Stimulated activated memory B cell treated with anti-CD40 and anti-IgM and Interleukin-4, amounts not matched to agents 10 μg/mL and 1 μg/mL and 100 μg/mL, for 72 hours (primary cell): Measurements from ENCODE around the gene RPLP1.

Source experiments
- ATAC-seq: fragments of 150-1000 bp; cut with Tn5 transposase; 2 replicates; pipeline ENCODE4 v1.10.0; 2021
- H3K27ac Mint-ChIP-seq: one replicate; pipeline ENCODE4 v1.8.0; 2022; ENCODE audit warnings: mild to moderate bottlenecking, mixed read lengths
- H3K27me3 Mint-ChIP-seq: one replicate; pipeline ENCODE4 v1.8.0; 2022; ENCODE audit warnings: mixed read lengths
- H3K36me3 Mint-ChIP-seq: one replicate; pipeline ENCODE4 v1.8.0; 2022; ENCODE audit warnings: mixed read lengths
- H3K4me1 Mint-ChIP-seq: one replicate; pipeline ENCODE4 v1.8.0; 2022; ENCODE audit warnings: mixed read lengths
- H3K4me3 Mint-ChIP-seq: one replicate; pipeline ENCODE4 v1.8.0; 2022; ENCODE audit warnings: mild to moderate bottlenecking, moderate library complexity, mixed read lengths
- H3K9me3 Mint-ChIP-seq: one replicate; pipeline ENCODE4 v1.8.0; 2022; ENCODE audit warnings: mixed read lengths

The RPLP1 gene

DNA sequence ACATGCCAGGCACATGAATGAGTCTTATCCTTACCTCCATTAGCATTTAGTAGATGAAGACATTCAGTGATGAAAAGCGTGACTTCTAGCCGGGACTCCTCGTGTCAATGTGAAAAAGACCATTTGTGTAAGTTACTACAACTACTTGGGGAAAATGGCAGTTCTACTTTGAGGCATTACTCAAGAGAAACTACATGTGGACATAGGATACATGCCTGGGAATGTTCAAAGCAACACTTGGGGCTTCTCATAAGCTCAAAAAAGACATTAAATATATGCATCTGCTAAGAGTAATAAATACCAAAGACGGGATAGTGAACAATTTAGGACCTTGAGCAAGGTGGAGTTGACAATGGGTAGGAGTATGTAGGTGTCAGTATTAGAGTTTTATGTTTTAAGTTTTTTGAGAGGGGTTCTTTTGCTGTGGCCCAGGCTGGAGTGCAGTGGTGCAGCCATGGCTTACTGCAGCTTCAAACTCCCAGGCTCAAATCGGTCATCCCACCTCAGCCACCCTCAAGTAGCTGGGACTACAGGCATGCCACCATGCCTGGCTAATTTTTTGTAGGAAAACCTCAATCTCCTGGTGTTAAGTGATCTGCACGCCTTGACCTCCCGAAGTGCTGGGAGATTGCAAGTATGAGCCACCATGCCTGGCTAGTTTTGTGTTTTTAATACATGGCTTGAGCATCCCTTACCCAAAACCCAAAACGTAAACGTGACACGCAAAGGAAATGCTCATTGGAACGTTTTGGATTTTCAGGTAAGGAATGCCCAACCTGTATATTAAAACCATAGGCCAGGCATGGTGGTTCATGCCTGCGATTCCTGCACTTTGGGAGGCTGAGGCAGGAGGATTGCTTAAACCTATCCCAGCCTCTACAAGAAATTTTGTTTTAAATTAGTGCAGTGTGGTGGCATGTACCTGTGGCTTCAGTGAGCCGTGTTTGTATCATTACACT lies 3.9 kb downstream of the RPLP1 start:
- no peaks in the 10 kb centered on the region for H3K9me3 Mint-ChIP-seq
- H3K27me3 Mint-ChIP-seq = no peaks in the 10 kb centered on the region
- H3K36me3 Mint-ChIP-seq = peaks cover 37% of the 10 kb centered on the region
- no peak for ATAC-seq
- H3K4me3 Mint-ChIP-seq = no peak overlapping the region
- H3K4me1 Mint-ChIP-seq = peaks cover 45% of the 10 kb centered on the region
- no peak overlapping the region for H3K27ac Mint-ChIP-seq

DNA sequence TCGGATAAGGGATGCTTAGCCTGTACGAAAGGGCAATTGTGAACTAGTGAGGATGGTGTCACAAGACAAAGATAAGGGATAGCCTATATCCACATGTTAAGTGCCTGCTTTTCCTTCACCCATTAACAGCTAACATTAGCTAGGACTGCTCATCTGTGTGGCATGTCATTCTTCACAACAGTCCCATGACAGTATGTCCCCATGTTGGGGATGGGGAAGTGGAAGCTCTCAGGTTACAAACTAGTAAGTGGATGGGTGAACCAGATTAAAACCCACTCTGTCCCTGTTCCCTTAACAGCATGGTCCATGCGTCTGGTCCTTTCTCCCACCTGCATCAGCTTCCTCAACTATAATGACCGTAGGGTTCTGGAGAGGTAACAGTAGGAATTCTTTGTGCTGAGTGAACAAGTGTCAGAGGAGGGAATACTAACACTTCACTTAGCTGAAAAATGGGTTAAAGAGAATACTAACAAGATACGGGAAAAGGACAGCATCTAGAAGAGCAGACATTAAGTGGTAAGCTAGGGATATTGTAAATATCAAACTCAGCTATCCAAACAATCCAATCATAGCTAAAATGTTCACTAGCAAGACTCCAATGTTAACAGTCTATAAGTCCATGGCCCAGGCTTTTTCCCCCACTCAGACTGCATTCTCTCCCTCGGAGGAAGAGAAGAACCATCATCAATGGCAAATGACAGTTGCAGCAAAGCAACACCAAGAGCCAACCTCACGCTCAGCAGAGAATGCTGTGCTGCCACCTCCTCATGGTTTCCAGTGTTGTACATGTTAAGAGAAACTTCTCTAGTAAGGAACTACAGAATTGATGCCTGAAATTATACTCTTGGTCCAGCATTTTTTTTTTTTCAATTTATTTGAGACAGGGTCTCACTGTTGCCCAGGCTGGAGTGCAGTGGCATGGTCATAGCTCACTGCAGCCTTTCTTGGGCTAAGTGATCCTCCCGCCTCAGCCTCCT lies 5.0 kb downstream of the RPLP1 start:
- Mint-ChIP-seq H3K9me3 (no peaks in the 10 kb centered on the region), H3K4me3 (no peak overlapping the region), H3K4me1 (peaks cover 42% of the 10 kb centered on the region), H3K27ac (peak overlapping the region; percentile 5), H3K36me3 (peaks cover 37% of the 10 kb centered on the region), H3K27me3 (no peaks in the 10 kb centered on the region)
- ATAC-seq = no peak

DNA sequence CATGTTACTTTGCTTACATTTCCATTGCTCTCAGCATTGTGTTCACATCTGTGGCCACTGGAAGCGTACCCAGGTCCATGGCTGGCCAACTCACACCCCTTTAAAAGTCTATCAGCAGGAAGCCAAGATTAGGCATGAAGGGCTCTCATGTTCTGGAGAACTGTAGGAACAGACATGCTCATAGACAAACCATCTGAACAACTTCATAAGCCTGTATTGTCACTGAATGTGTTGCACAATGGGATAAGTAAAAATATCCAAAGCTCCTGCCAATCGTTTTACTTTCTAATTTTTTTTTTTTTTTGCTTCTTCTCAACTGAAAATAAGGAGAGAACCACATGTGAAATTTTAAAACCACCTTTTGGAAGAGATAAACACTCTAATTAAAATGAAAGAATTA lies 6.4 kb downstream of the RPLP1 start:
- Mint-ChIP-seq H3K4me1 (peaks cover 45% of the 10 kb centered on the region), H3K9me3 (no peaks in the 10 kb centered on the region), H3K4me3 (no peak overlapping the region), H3K27me3 (no peaks in the 10 kb centered on the region), H3K27ac (no peak overlapping the region), H3K36me3 (peaks cover 27% of the 10 kb centered on the region)
- no peak for ATAC-seq

DNA sequence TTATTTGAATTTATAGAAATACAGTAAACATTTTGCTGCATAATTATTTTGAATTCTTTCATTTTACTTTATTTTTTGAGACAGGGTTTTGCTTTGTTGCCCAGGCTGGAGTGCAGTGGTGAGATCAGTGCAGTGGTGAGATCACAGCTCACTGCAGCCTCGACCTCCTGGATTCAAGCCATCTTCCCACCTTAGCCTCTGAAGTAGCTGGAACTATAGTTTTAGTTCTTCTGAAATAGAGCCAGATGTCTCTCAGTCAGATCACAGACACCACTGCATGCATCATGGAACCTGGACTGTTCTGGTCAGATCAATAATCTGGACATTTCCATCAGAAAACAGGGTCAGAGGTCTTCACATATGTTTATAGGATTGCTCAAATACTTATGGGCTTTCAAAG lies 7.9 kb downstream of the RPLP1 start:
- Mint-ChIP-seq H3K4me1 (peaks cover 31% of the 10 kb centered on the region), H3K9me3 (no peaks in the 10 kb centered on the region), H3K27me3 (no peaks in the 10 kb centered on the region), H3K4me3 (no peak overlapping the region), H3K36me3 (peaks cover 13% of the 10 kb centered on the region), H3K27ac (no peak overlapping the region)
- ATAC-seq = no peak

DNA sequence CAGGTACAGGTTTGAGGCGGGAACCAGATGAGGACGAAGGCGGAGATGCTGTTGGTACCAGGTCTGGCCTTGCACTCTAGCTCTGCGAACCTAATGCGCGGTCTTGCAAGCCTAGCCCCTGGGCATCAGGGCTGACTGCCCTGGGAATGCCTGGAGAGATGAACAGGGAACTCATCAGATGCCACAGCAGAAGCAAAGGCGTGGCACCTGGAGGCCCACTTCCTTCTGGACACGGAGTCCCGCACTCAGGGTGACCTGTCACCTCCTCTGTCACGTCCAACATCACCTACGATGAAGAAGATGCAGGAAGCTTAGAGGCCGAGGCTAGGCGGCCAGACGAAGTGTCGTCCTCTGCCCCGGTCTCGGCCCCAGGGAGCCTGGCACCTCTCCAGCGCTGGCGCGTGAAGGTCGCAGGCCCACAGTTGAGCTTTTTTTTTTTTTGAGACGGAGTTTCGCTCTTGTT lies 9.4 kb downstream of the RPLP1 start:
- Mint-ChIP-seq H3K27ac (peak overlapping the region; percentile 87), H3K4me3 (peak overlapping the region; percentile 91), H3K9me3 (no peaks in the 10 kb centered on the region), H3K36me3 (no peaks in the 10 kb centered on the region), H3K27me3 (no peaks in the 10 kb centered on the region), H3K4me1 (peaks cover 21% of the 10 kb centered on the region)
- no peak for ATAC-seq

DNA sequence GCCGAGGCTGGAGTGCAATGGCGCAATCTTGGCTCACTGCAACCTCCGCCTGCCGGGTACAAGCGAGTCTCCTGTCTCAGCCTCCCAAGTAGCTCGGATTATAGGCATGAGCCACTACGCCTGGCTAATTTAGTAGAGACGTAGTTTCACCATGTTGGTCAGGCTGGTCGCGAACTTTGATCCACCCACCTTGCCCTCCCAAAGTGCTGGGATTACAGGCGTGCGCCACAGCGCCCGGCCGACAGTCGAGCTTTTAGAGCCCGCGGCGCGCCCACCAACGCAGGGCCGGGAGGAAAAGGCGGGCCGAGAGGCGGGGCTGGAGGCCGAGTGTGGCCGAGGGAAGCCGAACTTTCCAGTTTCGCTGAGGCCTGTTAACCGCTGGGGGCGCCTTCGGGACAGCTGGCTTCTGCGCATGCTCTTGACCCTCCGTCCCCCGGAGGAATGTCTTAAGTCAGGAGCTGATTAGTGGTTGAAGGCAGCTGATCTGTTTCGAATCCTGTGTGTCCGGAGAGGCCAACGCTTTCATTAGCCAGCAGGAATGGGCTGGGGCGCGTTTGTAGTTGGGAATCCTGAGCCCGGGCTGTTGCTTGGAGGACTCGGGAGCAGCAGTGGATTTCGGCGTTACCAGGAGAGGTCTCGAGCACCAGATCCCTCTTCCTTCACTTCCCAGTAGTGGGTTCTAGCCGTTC lies 10.0 kb downstream of the RPLP1 start:
- H3K27ac Mint-ChIP-seq = peak overlapping the region; percentile 87
- H3K9me3 Mint-ChIP-seq = no peaks in the 10 kb centered on the region
- H3K4me1 Mint-ChIP-seq = peaks cover 21% of the 10 kb centered on the region
- ATAC-seq = peak; percentile 98
- H3K27me3 Mint-ChIP-seq = no peaks in the 10 kb centered on the region
- peak overlapping the region; percentile 91 for H3K4me3 Mint-ChIP-seq
- H3K36me3 Mint-ChIP-seq = no peaks in the 10 kb centered on the region

DNA sequence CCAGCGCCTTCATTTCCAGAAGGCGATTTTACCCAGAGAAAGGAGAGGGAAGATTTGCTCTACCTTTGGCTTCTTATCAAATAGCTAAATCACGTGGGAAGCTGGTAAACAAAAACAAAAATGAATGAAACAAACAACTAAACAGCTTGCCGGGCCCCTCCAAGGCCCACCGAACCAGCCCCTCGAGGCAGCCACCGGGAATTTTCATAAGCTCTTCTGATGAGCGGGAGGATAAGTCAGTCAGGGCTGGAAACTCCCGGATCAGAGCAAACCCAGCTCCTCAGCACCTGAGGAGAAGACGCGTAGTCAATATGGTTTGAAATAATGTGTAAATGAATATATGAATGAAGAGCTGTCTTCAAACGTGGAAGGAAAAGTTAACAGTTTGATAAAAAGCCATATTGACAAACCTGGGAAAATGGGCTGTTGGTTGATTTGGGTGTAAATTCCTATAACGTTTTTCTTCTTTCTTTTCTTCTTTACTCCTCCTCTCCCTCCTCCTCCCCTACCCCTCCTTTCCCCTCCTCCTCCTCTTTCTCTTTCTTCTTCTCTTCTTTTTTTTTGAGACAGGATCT lies 10.7 kb downstream of the RPLP1 start:
- Mint-ChIP-seq H3K36me3 (no peaks in the 10 kb centered on the region), H3K4me1 (peaks cover 26% of the 10 kb centered on the region), H3K9me3 (no peaks in the 10 kb centered on the region), H3K27me3 (no peaks in the 10 kb centered on the region), H3K4me3 (peak overlapping the region; percentile 91), H3K27ac (peak overlapping the region; percentile 87)
- no peak for ATAC-seq

DNA sequence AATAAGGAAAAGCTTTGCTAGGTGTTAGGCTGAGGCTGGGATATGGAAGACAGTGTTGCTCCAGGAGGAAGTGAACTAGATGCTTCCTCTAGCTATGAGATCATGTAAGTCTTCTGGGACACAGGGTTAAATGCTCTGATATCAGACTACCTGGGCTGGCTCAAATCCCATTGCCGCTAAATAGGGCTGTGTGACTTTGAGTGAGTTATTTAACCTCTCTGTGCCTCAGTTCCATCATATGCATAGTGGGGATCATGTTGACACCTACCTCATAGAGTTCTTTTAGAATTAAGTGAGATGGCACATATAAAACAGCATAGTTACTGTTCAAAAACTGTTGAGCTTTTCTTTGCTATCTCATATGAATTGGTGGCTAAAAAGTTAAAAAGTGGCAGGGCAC lies 12.6 kb downstream of the RPLP1 start:
- no peaks in the 10 kb centered on the region for H3K36me3 Mint-ChIP-seq
- H3K4me1 Mint-ChIP-seq = peaks cover 37% of the 10 kb centered on the region
- H3K27ac Mint-ChIP-seq = no peak overlapping the region
- ATAC-seq = no peak
- H3K27me3 Mint-ChIP-seq = no peaks in the 10 kb centered on the region
- H3K4me3 Mint-ChIP-seq = no peak overlapping the region
- H3K9me3 Mint-ChIP-seq = no peaks in the 10 kb centered on the region

DNA sequence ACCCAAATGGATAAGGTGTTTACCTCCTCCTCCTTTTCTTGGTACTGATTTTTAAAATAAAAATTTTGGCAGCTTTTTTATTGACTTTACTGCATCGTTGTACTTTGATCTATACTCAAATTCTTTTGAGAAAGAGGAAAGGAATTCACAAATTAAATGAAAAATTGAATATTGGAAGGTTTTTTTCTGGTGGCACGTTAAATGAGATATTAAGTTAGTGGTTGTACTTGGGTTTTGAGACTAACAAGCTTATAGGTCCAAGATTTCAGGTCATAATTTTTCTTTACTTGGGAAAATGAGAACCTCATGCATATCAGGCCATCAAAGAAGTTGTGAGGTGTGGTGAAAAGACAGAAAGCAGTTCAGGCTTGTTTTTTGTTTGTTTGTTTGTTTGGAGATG lies 14.1 kb downstream of the RPLP1 start:
- H3K4me1 Mint-ChIP-seq = peaks cover 32% of the 10 kb centered on the region
- H3K27me3 Mint-ChIP-seq = no peaks in the 10 kb centered on the region
- no peaks in the 10 kb centered on the region for H3K9me3 Mint-ChIP-seq
- ATAC-seq = no peak
- H3K4me3 Mint-ChIP-seq = no peak overlapping the region
- H3K36me3 Mint-ChIP-seq = no peaks in the 10 kb centered on the region
- H3K27ac Mint-ChIP-seq = no peak overlapping the region

DNA sequence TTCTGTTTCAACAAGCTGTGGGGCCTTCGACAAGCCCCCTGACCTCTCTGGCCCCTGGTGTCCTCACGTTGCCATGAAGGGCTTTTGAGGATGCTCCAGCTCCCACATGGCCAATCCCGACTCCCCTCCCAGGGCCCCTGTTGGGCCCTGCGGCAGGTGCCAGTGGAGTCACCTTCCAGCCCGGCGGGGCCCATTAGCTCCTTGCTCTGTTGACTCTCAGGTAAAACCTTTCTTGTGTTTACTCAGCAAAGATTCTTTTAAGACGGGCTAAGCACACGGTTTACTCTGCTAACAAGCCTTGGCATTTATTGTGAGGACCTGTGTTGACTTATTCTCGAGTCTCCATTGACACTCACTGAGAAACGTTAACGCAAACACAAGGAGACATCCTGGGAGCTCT lies 15.0 kb downstream of the RPLP1 start:
- no peak overlapping the region for H3K4me3 Mint-ChIP-seq
- no peak for ATAC-seq
- H3K36me3 Mint-ChIP-seq = no peaks in the 10 kb centered on the region
- H3K27me3 Mint-ChIP-seq = no peaks in the 10 kb centered on the region
- peaks cover 27% of the 10 kb centered on the region for H3K4me1 Mint-ChIP-seq
- H3K27ac Mint-ChIP-seq = peak overlapping the region; percentile 69
- H3K9me3 Mint-ChIP-seq = no peaks in the 10 kb centered on the region

DNA sequence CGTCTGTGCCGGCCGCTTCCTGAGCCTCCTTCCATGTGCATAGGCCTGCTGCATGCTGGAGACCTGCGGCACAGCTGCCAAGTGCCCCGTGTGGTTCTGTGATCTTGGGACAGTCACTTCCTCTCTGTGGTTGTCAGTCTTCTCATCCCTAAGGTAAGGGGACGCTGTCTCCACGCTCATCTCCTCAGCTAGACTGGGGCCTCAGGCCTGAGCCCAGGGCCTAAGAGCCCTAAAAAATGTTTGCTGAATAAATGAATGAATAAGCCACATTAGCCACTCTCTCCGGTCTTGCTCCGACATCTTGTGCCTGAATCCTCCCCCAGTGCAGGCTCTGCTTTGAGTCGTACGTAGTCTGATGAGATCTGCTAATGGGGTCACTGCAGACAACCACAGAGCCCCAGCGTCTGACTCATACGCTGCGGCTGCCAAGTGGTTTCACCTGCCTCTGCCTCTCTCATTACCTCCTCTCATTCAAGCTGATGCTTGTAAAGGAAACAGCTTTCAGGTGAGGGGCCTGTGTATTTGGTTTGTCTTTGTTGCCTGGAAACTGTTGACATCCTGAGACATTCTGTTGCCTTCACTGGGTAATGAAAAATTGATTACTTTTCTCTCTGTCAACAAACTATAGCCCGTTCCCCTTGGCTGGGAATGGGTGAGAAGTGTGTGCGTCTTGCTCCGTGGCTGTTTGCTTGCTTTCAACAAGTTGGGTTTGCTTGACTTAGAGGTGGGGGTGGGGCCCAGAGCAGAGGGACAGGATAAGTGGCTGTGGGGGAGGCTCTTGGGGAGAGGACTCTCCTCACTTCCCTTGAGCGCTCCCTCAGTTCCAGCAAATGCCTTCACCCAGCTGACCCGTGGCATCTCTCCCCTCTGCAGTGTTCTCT lies 15.9 kb downstream of the RPLP1 start:
- Mint-ChIP-seq H3K9me3 (no peaks in the 10 kb centered on the region), H3K4me1 (peaks cover 20% of the 10 kb centered on the region), H3K4me3 (peak overlapping the region; percentile 1), H3K27ac (peak overlapping the region; percentile 69), H3K36me3 (no peaks in the 10 kb centered on the region), H3K27me3 (no peaks in the 10 kb centered on the region)
- peak; percentile 93 for ATAC-seq

DNA sequence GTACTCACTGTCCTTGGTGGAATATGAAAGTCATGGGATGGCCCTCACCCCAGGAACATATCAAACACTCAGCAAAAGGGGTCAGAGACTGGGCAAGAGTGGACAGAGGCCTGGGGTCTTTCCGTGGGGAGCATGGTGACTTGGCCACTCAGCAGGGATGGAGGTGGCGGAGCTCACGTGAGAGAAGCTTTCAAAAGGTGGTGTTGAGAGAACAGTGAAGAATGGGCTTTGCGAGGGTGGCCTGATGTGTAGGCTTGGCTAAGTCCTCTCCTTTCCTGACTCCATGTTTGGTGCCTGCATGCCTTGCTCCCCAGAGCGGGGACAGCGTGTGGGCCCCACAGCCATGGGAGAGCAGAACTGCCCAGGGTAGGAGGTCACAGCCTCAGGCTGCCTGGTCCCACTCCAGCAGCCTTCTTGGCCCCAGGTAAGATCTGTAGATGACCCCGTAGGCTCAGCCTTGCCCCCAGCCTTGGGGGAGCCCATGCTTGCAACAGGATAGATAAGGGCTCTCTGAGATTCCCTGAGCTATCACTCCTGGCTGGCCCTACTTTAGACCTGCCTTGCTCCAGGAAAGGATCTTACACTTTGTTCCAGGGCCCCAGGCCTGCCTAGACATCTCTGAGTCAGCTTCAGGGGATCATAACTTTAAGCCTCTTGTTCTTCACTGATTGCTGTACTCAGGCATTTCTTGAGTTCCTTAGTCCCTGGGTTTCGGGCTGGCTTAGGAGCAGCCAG lies 17.0 kb downstream of the RPLP1 start:
- Mint-ChIP-seq H3K4me3 (no peak overlapping the region), H3K9me3 (no peaks in the 10 kb centered on the region), H3K27me3 (peaks cover 6% of the 10 kb centered on the region), H3K4me1 (peaks cover 16% of the 10 kb centered on the region), H3K27ac (peak overlapping the region; percentile 69), H3K36me3 (no peaks in the 10 kb centered on the region)
- ATAC-seq = no peak

DNA sequence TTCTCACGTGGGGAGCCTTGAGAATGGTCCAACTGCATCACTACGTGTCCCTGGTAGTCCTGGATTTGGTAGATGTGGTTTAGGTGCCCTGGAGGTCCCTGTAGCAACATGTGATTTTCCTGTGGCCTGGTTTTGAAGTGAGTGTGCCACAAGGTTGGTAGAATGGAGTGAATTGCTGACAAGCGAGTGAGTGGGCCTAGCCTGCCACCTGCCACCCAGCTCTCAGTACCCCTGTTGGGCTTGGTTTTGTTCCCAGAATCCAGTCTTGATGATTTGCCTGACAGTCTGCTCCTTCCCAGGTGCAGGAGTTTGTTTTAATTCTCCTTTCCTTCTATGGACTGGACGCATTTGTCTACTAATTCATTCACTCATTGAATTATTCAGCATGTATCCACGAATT lies 19.4 kb downstream of the RPLP1 start:
- Mint-ChIP-seq H3K27ac (no peak overlapping the region), H3K36me3 (no peaks in the 10 kb centered on the region), H3K4me1 (peaks cover 16% of the 10 kb centered on the region), H3K27me3 (peaks cover 30% of the 10 kb centered on the region), H3K4me3 (no peak overlapping the region), H3K9me3 (no peaks in the 10 kb centered on the region)
- ATAC-seq = no peak
